ENCODE data around the gene C2orf80. TPM values are rescaled to one million over a fixed set of nuclear protein-coding genes. Genes with fewer than 3 reads are reported as not detected.
"Not testable (repeated sequence)": the region's sequence is repeated elsewhere in the genome, so short reads cannot be mapped to it uniquely, and the experiment has no call there.

Gene C2orf80
- polyA plus RNA-seq, 1 experiment, result not detected

- CTCF ChIA-PET, result no interaction called here
- POLR2A ChIA-PET, result no interaction called here
- Histone ChIP-seq H3K4me3 (ENCODE audit: low read depth, low read length) (no peak overlapping the region), H3K36me3 (ENCODE audit: control insufficient read depth, insufficient read depth, low read length) (no peaks in the 10 kb centered on the region), H3K27me3 (ENCODE audit: control insufficient read depth, insufficient read depth, low read length) (0 out of 2 replicates have a peak, but pooled peaks cover 2% of the 10 kb centered on the region)
- DNase-seq (ENCODE audit: low read depth), result no peak
- TF ChIP-seq CTCF (IDR thresholded peaks at IDR 0.05; ENCODE audit: insufficient read depth, low read depth, low read length), result no peak
Observed at GRCh38 chr2:208128136-208128535, 61.7 kb downstream of the C2orf80 start.

DNA sequence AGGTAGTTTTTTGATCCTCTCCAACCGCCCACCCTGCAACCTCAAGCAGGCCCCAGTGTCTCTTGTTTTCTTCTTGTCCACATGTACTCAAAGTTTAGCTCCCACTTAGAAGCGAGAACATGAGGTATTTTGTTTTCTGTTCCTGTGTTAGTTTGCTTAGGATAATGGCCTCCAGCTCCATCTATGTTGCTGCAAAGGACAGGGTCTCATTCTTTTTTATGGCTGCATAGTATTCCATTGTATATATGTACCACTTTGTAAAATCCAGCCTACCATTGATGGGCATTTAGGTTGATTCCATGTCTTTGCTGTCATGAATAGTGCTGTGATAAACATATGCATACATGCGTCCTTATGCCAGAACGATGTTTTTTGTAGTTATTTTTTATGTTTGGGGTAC is 62.7 kb downstream of the C2orf80 start:
- Histone ChIP-seq H3K36me3 (ENCODE audit: control insufficient read depth, insufficient read depth, low read length) (no peaks in the 10 kb centered on the region), H3K27me3 (ENCODE audit: control insufficient read depth, insufficient read depth, low read length) (0 out of 2 replicates have a peak, but pooled peaks cover 2% of the 10 kb centered on the region), H3K4me3 (ENCODE audit: low read depth, low read length) (no peak overlapping the region)
- ChIA-PET CTCF (no interaction called here), POLR2A (no interaction called here)
- DNase-seq (ENCODE audit: low read depth), result no peak
- TF ChIP-seq CTCF (IDR thresholded peaks at IDR 0.05; ENCODE audit: insufficient read depth, low read depth, low read length), result no peak

DNA sequence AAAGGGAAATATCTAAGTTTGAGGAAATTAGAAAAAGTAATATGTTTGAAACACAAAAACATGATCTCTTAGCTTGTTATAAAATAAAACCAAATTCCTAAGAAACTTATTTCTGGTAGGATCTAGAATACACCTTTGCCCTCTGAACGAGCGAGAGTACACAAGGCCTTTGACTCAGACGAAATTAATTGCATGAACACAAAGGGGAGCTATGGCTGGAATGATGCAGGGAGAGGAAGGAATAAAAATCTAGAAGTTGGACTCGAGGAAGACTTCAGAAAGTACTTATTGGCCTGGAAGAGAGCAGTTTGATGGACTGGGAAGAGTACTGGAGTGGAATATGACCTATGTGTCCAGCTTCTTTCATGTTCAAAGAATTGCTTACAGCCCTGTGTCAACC is 64.6 kb downstream of the C2orf80 start:
- ChIA-PET CTCF (interaction anchor here (0.9 kb wide), 1 partner anchor 12 kb away, joined by 4 read pairs; no protein-coding TSS in a partner anchor), POLR2A (no interaction called here)
- Histone ChIP-seq H3K4me3 (ENCODE audit: low read depth, low read length) (no peak overlapping the region), H3K27me3 (ENCODE audit: control insufficient read depth, insufficient read depth, low read length) (0 out of 2 replicates have a peak, but pooled peaks cover 2% of the 10 kb centered on the region), H3K36me3 (ENCODE audit: control insufficient read depth, insufficient read depth, low read length) (no peaks in the 10 kb centered on the region)
- TF ChIP-seq CTCF (IDR thresholded peaks at IDR 0.05; ENCODE audit: insufficient read depth, low read depth, low read length), result no peak
- no peak for DNase-seq (ENCODE audit: low read depth)

DNA sequence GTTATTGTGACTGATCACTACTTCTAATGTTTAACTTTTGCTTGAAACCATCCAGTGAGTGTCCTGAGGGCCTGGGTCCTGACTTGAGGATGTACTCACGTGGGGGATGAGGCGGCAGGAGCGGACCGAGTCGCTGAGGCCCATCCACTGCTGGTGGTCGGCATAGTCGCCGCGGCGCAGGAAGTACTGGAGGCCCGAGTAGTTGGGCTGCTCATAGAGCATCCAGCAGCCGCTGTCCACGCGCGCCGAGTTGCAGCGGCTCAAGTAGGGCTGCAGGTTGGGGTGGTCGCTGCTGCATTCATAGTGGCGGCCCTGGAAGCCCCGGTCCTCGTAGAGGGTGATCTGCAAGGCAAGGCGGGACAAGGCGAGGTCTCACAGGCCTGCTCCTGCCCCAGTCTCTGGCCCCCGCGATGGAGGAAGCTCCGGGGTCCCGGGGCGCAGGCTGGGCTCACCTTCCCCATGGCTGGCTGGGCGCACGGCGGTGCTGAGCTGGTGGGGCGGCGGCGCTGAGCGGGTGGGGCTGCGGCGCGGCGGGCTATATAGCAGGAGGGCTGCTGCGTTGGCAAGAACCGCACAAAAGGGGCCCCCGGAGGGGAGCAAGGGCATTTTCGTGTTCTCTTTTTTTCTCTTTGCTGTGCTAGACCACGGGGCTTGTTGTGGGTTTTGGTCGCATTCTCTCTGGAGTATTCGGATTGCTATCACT is 65.7 kb downstream of the C2orf80 start, which contains the start of gene CRYGD:
TSS of gene CRYGD (minus strand) at position 512 of the 703 bp plus-strand sequence. CDS start at position 461, 51 bp downstream.
- POLR2A ChIA-PET; DNase-seq (ENCODE audit: low read depth); CTCF ChIA-PET; H3K27me3 ChIP-seq (ENCODE audit: control insufficient read depth, insufficient read depth, low read length); H3K36me3 ChIP-seq (ENCODE audit: control insufficient read depth, insufficient read depth, low read length); H3K4me3 ChIP-seq (ENCODE audit: low read depth, low read length): not testable (repeated sequence)

DNA sequence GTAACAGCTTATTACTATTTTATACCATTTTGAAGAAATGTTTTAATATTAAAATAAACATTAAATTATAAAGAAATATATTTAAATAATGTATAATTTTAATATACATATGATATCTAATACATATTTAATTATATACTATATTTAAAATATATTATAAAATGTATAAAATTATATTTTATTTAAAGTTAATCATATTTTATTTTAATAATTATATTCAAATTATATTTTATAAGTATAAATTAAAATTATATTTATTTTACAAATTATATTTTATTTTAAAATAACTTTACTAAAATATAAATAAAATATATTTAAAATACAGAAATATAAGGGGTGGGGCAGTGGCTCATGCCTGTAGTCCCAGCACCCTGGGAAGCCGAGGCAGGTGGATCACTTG is 67.6 kb downstream of the C2orf80 start:
- CTCF ChIA-PET, result no interaction called here

More for the DNA sequence above, 67.6 kb downstream of the C2orf80 start:
- POLR2A ChIA-PET, result no interaction called here
- Histone ChIP-seq H3K36me3 (ENCODE audit: control insufficient read depth, insufficient read depth, low read length) (no peaks in the 10 kb centered on the region), H3K4me3 (ENCODE audit: low read depth, low read length) (no peak overlapping the region), H3K27me3 (ENCODE audit: control insufficient read depth, insufficient read depth, low read length) (0 out of 2 replicates have a peak, but pooled peaks cover 2% of the 10 kb centered on the region)
- DNase-seq (ENCODE audit: low read depth), result no peak
- TF ChIP-seq CTCF (IDR thresholded peaks at IDR 0.05; ENCODE audit: insufficient read depth, low read depth, low read length), result no peak

All from BJ (cell line).